ENCODE measurements around the gene CD74. TPM values are rescaled to one million over a fixed set of nuclear protein-coding genes. Genes with fewer than 3 reads are reported as not detected.
"Not testable (repeated sequence)": the region's sequence is repeated elsewhere in the genome, so short reads cannot be mapped to it uniquely, and the experiment has no call there.

Gene CD74
- total RNA-seq: 100 to 1,000 TPM; 249 to 277 TPM

DNA sequence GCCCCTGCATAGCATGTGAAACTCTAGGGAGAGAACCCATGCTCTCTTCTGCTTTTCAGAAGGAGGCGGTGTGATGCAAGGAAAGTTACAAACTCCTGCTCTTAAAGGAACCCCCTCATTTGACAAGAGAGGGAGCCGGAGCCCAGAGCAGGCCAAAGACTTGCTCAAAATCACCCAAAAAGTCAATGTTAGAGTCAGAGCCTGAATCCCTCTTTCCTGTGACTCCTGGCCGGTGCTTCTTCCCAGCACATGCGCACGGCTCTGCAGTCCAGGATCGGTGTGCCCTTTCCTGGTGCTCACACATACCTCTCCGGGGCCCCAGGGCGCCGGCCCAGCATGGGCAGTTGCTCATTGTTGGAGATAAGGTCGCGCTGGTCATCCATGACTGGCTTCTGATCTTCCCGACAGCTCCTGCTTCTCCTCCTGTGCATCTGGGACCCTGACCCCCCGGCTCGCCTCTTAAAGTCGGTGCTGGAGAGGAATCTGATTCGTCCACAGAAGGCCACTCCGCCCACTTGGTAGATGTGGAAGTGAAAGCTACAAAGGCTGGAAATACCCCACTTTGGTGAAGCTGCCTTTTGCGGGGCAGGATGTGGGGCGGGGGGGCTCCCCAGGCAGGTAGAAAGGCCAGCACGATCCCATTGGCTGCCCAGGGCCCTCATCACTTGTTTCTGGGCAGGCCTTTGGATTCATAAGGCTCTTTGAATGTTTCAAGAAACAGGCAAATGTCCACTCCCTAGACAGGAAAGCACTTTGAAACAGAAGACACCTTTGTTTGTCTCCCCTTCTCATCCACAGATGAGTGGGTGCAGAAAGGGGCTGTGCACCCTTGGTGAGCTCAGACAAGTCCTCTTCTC is at the start of gene CD74:
CD74 (minus strand) TSS at position 592 of the 857 bp plus-strand sequence; CDS start at position 431, 161 bp downstream.
- DNase-seq (ENCODE audit: low spot score in 2 of 2): peak; percentile 82 to 93
- H3K27ac Mint-ChIP-seq: peak within 1 kb of the TSS; percentile 94 to 98
- peaks cover 6 to 13% of the 10 kb centered on the region in 2 donors for H3K36me3 Mint-ChIP-seq
- peak; percentile 90 to 91 for ATAC-seq
- no peaks in the 10 kb centered on the region for H3K9me3 Mint-ChIP-seq

DNA sequence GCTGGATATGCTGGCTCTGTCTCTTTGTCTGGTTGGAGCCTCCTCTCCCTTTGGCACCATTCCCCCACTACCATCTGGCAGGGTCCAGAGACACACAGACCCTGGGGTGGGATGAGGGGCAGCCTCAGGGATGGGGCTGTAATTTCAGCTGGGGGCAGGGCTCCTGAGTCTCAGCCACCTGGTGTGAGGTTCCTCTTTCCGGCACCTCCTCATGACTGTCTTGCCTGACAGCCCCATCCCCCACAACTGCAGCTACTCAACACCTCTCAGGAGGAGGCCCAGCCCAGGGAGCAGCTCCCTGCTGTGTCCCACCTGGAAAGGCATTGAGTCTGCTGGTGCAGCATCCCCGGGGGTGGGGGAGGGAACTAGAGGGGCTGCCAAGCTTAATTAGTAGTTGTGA is 48.5 kb upstream of the CD74 start:
- ATAC-seq: no peak
- no peaks in the 10 kb centered on the region for H3K9me3 Mint-ChIP-seq
- H3K36me3 Mint-ChIP-seq: peaks cover 0 to 7% of the 10 kb centered on the region in 2 donors
- H3K27ac Mint-ChIP-seq: peak overlapping the region in 1 of 2 donors; percentile 31
- DNase-seq (ENCODE audit: low spot score in 2 of 2): no peak

DNA sequence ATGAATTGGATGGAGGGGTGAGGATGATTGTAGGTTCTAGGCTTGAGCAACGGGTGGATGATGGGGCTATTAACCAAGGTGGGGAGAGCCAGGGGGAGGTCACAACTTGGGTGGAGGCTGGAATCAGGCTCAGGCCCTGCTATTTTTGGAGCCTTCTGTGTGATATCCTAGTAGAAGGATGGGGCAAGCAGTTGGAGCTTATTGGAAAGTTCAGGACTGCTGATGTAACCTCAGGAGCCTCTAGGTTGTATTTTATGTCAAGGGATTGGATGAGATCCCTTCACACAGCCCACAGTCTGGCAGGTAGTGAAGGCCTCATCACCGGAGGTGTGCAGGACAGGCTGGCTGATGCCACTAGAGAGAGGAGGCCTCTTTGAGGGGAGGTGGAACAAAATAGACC is 48.1 kb upstream of the CD74 start:
- Mint-ChIP-seq H3K36me3 (peaks cover 0 to 7% of the 10 kb centered on the region in 2 donors), H3K9me3 (no peaks in the 10 kb centered on the region), H3K27ac (peak overlapping the region; percentile 24 to 31)
- DNase-seq (ENCODE audit: low spot score in 2 of 2) (no peak), ATAC-seq (no peak)

DNA sequence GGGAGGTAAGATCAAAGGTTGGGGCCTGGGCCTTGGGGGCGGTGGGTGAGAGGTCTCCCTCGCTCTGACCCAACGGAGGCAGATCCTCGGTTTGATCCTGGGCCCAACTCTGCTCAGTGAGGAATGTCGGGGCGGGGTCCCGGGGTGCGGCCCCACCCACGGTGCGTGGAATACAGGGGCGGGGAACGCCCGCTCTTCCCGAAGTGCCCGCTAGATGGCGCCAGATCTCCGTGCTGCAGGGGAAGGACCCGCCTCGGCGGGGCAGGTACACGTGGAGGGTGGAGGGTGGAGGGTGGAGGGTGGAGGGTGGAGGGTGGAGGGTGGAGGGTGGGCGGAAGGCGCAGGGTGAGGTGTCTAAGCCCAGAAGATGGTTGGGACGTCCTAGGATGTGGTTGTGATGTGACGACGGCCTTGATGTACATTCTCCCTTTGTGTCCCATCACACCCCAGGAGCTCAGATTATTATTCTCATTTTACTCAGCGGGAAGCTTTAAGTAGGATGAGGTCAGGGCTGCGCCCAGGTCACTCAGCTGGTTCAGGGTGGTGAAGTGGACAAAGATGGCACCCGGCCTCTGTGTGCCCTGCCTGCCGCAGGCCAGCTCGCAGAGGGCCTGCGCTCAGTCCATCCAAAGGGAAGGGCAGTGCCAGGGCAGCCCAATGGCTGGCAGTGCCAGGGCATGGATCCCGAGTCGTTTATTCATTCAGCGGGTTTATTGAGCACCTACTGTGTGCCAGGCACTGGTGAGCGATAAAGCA is 46.3 kb upstream of the CD74 start:
- peak overlapping the region in 1 of 2 donors; percentile 80 for H3K27ac Mint-ChIP-seq

DNA sequence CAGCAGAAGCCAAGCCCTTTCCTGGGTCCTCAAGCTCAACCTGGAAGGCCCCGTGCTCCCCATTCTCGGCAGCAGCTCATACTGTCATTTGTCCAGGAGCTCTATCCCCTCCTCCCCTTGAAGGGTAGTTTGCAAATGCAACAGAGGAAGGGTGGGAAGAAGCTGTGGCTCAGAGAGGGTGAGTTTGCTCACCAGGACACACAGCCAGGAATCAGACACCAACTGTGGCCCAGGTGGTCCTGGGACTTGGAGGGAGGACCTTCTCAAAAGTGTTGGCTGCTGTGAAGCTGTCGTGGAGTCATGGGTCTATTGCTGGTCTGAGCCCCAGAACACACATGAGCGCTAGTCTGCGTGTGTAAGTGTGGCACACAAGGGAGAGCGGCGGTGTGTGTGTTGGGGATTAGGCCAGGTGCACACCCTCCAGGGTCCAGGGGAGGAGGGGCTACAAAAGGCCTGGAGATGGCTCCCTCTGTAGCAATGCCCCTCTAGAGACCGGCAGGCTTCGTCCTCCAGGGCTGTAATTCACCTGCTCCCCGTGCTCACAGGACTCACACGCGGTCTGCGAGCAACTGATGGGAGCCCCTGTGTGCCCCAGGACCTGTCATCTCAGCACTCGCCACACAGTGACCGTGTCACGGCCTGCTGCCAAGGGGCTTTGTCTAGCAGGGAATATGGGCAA is 45.0 kb upstream of the CD74 start:
- ATAC-seq (no peak), DNase-seq (ENCODE audit: low spot score in 2 of 2) (no peak)
- Mint-ChIP-seq H3K9me3 (no peaks in the 10 kb centered on the region), H3K36me3 (peaks cover 0 to 7% of the 10 kb centered on the region in 2 donors), H3K27ac (peak overlapping the region; percentile 52 to 69)

More for the DNA sequence above, 46.3 kb upstream of the CD74 start:
- no peaks in the 10 kb centered on the region for H3K9me3 Mint-ChIP-seq
- H3K36me3 Mint-ChIP-seq: peaks cover 0 to 7% of the 10 kb centered on the region in 2 donors
- ATAC-seq: peak; percentile 95
- DNase-seq (ENCODE audit: low spot score in 2 of 2): peak; percentile 85 to 94

DNA sequence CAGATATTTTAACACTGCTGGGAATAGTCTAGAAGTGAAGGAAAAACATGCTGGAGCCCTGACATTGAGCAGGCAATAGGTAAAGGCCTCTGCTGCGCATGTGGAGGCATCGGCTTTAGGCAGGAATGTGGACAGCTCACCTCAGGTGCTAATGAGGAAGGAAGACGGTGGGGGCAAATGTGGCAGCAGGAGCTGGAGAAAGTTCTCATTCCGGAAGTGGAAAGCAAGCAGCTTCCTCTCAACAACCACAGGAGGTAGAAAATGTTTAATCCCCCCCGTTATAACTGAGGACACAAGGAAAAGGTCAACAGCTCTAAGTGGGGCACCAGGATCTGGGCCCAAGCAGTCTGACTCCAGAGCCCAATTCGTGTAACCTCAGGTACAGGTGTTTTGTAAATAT is 44.4 kb upstream of the CD74 start:
- ATAC-seq: no peak
- H3K36me3 Mint-ChIP-seq: peaks cover 0 to 7% of the 10 kb centered on the region in 2 donors
- no peaks in the 10 kb centered on the region for H3K9me3 Mint-ChIP-seq
- H3K27ac Mint-ChIP-seq: peak overlapping the region; percentile 69 to 84
- no peak for DNase-seq (ENCODE audit: low spot score in 2 of 2)

DNA sequence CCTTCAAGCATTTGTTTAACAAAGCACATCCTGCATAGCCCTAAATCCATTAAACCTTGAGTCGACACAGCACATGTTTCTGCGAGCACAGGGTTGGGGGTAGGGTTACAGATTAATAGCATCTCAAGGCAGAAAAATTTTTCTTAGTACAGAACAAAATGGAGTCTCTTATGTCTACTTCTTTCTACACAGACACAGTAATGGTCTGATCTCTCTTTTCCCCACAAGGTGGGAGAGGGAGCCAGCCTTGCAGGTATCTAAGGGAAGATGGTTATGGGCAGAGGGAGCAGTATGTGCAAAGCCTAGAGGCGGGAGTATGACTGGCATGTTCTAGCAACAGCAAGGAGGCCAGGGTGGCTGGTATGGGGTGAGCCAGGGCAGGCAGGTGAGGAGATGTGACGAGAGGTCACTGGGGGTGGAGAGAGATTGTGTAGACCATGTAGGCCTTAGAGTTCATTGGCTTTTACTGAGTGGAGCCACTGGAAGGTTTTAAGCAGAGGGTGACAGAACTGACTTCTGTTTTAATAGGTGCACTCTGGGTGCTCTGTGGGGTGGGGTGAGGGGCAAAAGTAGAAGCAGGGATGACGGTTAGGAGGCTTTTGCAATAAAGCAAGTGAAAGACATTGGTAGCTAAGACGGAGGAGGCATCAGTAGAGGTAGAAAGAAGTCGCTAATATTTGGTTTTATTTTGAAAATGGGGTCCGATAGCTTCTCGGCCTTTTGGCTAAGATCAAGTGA is 42.0 kb upstream of the CD74 start:
- ATAC-seq: no peak
- no peak for DNase-seq (ENCODE audit: low spot score in 2 of 2)
- no peaks in the 10 kb centered on the region for H3K9me3 Mint-ChIP-seq
- H3K27ac Mint-ChIP-seq: no peak overlapping the region
- H3K36me3 Mint-ChIP-seq: peaks cover 0 to 7% of the 10 kb centered on the region in 2 donors

DNA sequence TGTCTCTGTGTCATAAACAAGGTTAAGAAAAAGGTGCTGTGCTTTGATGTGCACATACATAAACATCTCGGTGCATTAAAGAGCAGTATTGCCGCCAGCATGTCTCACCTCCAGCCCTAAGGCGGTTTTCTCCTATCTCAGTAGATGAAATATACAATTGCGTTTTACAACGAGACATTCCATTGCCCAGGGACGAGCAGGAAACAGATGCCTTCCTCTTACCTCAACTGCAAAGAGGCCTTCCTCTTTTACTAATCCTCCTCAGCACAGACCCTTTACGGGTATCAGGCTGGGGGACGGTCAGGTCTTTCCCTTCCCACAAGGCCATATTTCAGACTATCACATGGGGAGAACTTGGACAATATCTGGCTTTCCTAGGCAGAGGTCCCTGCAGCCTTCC is 41.3 kb upstream of the CD74 start:
- not testable (repeated sequence) for DNase-seq (ENCODE audit: low spot score in 2 of 2); H3K9me3 Mint-ChIP-seq; ATAC-seq

DNA sequence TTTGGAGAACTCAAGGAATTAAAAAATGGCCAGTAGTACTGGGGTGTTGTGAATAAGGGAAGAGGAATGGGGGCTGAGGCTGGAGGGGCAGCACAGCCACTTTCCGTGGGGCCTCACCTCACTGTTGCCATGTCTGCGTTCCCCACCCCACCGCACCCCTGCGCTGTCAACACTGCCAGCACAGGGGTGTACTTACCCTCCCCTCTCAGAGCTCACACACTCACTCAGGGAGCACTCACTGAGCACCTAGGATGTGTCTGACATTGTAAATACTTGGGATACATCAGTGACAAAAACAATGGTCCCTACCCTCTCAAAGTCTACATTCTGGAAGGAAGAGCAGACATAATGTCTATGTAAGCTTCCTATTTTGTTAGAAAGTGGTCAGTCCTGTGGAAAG is 40.2 kb upstream of the CD74 start:
- no peak overlapping the region for H3K27ac Mint-ChIP-seq
- peaks cover 16 to 24% of the 10 kb centered on the region in 2 donors for H3K36me3 Mint-ChIP-seq
- no peak for DNase-seq (ENCODE audit: low spot score in 2 of 2)
- no peaks in the 10 kb centered on the region for H3K9me3 Mint-ChIP-seq
- no peak for ATAC-seq

More for the DNA sequence above, 41.3 kb upstream of the CD74 start:
- H3K27ac Mint-ChIP-seq: not testable (repeated sequence)
- peaks cover 5 to 13% of the 10 kb centered on the region in 2 donors for H3K36me3 Mint-ChIP-seq

DNA sequence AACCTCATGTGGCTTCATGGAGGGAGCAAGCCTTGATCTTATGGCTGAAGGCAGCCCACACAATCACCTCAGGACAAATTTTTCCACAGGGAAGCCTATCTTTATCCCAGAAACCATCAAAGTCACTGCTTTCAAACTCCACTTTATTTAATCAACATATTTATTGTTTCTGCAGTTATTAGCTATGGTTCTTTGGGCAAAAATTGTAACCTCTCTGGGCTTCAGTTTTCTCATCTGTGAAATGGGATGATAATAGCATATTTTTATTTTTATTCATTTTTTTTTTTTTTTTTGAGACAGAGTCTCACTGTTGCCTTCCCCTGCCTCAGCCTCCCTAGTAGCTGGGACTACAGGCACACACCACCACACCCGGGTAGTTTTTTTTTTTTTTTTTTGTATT is 38.9 kb upstream of the CD74 start:
- Mint-ChIP-seq H3K9me3 (no peaks in the 10 kb centered on the region), H3K27ac (no peak overlapping the region), H3K36me3 (peaks cover 29 to 30% of the 10 kb centered on the region in 2 donors)
- ATAC-seq: no peak
- no peak for DNase-seq (ENCODE audit: low spot score in 2 of 2)

DNA sequence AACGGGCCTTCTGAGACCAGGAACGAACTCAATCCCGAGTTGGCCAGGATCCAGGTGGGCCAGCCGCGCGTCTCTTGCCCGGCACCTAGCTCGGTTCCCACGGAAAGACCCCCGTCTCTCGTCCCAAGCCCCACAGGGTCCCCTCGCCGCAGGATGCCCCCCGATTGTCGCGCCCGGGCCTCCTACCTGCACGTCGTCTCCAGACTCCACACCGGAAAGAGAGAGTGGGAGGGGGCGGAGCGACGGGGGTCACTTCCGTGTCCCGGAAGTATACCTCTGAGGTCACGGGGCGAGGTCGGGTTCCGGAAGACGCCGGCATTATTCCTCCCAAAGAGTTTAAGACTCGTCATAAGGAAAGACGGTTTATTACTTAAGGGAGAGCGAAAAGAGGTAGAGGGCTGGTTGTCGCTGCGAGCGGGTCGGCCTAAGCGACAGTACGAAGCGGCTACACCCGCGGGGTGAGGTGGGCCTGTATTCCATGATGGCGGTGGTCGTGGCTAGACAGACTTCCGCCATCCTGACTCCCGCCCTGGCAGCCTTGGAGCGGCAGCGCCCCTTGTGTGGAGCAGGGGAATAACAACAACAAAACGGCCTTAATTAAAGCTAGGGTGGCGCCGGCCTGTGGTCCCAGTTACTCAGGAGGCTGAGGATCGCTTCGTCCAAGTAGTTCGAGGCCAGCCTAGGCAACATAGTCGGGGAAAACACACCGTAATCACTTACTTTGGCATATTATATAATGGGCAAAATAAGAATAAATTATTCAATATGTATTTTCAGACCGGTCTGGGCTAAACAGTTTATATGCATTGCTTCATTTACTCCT is 37.0 kb upstream of the CD74 start, which contains the start of gene RPS14:
RPS14 (minus strand) TSS at position 223 of the 823 bp plus-strand sequence. CDS start 2,006 bp downstream, outside the sequence.
- DNase-seq (ENCODE audit: low spot score in 2 of 2): peak; percentile 90 to 94
- Mint-ChIP-seq H3K36me3 (peaks cover 43 to 45% of the 10 kb centered on the region in 2 donors), H3K27ac (peak within 1 kb of the TSS; percentile 99 to 100), H3K9me3 (no peaks in the 10 kb centered on the region)
- ATAC-seq: peak; percentile 95 to 98

DNA sequence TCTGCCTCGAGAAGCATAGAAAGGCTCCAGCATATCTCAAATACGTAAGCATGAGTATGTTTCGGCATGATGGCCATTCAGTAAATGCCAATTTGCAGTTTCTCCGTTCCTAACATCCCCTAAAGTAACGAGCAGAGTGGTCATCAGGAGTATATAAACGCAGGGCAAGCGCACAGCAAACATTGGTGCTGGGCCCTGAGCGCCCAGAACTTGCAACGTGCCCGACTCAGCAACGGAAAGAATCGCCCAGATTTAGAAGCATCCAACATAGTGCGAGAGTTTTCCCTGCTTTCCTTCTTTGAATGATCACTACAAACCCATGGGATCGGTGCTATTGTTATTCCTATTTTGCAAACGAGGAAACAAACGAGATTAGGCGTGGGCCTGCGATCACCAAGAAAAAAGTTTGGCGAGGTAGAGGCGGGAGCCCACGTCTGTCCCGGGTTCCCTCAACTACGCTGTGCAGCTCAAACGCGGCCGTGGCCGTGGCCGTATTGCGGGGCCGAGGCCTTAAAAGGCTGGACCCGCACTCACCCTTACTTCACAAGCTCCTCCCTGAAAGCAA is 36.3 kb upstream of the CD74 start:
- Mint-ChIP-seq H3K9me3 (no peaks in the 10 kb centered on the region), H3K27ac (peak overlapping the region; percentile 99 to 100), H3K36me3 (peaks cover 43 to 45% of the 10 kb centered on the region in 2 donors)
- peak; percentile 41 to 55 for ATAC-seq
- DNase-seq (ENCODE audit: low spot score in 2 of 2): no peak

DNA sequence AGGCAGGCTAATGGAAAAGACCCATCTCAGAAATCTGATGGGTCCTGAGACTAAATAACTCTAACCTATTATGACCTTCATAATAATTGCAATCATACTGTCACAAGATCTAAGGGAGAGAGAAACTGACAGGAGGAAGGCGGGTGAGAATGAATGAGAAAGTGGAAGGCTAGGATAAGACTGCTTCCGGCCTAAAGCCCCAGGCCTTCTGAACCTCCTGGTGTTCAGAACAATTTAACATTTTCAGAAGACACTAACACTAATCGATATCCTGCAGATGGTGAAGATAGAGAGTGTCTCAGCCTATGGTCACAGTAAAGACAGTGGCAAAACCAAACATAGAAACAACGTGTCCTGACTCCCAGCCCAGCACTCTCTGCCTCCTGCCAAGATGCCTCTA is 35.6 kb upstream of the CD74 start:
- DNase-seq (ENCODE audit: low spot score in 2 of 2) (no peak), ATAC-seq (no peak)
- Mint-ChIP-seq H3K27ac (peak overlapping the region; percentile 99 to 100), H3K9me3 (no peaks in the 10 kb centered on the region), H3K36me3 (peaks cover 43 to 52% of the 10 kb centered on the region in 2 donors)

DNA sequence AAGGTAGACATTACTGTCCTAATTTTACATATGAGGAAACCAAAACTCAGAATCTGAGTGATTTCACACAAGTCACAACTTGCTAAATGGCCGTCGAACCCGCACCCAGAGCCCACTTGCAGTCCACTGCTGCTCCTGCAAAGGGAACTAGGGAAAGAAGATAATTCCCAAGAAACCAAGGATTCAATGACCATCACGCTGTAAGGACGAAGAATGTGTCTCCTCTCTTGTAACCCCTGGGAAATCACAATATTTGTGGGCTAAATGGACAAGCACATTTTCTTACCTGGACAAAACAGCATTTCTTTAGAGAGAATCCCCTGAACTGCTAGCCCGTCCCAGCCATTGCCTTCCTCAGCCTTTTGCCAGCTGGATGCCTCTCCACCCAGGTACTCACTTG is 34.5 kb upstream of the CD74 start:
- DNase-seq (ENCODE audit: low spot score in 2 of 2): no peak

DNA sequence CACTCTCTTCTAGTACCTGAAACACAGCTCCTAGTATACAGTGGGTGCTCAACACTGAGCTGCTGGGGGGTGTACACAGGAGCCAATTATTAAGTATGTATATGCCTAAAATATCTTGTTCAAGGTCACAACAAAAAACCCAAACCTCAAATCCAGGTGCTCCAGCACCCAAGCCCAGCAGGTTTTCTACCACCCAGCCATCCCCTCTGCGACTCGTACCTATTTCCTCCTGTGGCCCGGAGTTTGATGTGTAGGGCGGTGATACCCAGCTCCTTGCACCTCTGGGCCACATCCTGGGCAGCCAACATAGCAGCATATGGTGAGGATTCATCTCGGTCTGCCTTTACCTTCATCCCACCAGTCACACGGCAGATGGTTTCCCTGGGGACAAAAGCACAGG is 33.9 kb upstream of the CD74 start:
- no peaks in the 10 kb centered on the region for H3K9me3 Mint-ChIP-seq
- no peak for DNase-seq (ENCODE audit: low spot score in 2 of 2)
- H3K27ac Mint-ChIP-seq: peak overlapping the region; percentile 82 to 100
- peaks cover 43 to 55% of the 10 kb centered on the region in 2 donors for H3K36me3 Mint-ChIP-seq
- no peak for ATAC-seq

More for the DNA sequence above, 34.5 kb upstream of the CD74 start:
- ATAC-seq: no peak
- Mint-ChIP-seq H3K9me3 (no peaks in the 10 kb centered on the region), H3K27ac (peak overlapping the region; percentile 99 to 100), H3K36me3 (peaks cover 43 to 55% of the 10 kb centered on the region in 2 donors)
